A549 treated with GW870086 at 1 μM for 4 hours (cell line): ENCODE data around the gene NHERF1. TPM values are rescaled to one million over a fixed set of nuclear protein-coding genes. Genes with fewer than 3 reads are reported as not detected.

Experiments used
- total RNA-seq: library from RNA; stranded (reverse); fragments of 200-300 nt; extraction: Qiagen RNA extraction; gene quantifications from 5 replicates; pipeline ENCODE4 v1.2.3, GENCODE V29; 2022; ENCODE audit warnings: low read depth

NHERF1 gene
- 34.8 to 45.4 TPM (median 44.6 TPM) in 5 replicates for total RNA-seq

DNA sequence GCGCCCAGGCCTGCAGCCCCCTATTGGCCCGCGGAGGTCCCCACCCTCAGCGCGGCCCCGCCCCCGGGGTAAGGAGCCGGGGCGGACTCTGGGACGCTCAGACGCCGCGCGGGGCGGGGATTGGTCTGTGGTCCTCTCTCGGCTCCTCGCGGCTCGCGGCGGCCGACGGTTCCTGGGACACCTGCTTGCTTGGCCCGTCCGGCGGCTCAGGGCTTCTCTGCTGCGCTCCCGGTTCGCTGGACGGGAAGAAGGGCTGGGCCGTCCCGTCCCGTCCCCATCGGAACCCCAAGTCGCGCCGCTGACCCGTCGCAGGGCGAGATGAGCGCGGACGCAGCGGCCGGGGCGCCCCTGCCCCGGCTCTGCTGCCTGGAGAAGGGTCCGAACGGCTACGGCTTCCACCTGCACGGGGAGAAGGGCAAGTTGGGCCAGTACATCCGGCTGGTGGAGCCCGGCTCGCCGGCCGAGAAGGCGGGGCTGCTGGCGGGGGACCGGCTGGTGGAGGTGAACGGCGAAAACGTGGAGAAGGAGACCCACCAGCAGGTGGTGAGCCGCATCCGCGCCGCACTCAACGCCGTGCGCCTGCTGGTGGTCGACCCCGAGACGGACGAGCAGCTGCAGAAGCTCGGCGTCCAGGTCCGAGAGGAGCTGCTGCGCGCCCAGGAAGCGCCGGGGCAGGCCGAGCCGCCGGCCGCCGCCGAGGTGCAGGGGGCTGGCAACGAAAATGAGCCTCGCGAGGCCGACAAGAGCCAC is at the start of gene NHERF1:
NHERF1 (plus strand) TSS at position 100 of the 750 bp plus-strand sequence; CDS start at position 319, 219 bp downstream.

DNA sequence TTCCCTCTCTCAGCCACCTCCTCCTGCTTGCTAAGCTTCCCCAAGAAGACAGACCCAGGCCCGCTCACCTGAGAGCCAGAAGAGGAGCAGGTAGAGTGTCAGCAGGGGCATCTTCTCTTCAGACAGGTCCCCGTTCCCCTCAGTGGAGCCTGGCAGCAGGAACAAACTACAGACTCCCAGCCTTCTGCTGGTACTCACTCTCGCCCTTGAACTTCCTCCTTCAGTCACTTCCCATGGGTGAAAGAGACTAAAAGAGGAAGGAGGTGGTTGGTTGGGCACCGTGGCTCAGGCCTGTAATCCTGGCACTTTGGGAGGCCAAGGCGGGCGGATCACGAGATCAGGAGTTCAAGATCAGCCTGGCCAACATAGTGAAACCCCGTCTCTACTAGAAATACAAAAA is 35.7 kb upstream of the NHERF1 start, which contains the start of gene CD300LF:
CD300LF (minus strand) TSS at position 168 of the 400 bp plus-strand sequence; CDS start at position 111, 57 bp downstream.

DNA sequence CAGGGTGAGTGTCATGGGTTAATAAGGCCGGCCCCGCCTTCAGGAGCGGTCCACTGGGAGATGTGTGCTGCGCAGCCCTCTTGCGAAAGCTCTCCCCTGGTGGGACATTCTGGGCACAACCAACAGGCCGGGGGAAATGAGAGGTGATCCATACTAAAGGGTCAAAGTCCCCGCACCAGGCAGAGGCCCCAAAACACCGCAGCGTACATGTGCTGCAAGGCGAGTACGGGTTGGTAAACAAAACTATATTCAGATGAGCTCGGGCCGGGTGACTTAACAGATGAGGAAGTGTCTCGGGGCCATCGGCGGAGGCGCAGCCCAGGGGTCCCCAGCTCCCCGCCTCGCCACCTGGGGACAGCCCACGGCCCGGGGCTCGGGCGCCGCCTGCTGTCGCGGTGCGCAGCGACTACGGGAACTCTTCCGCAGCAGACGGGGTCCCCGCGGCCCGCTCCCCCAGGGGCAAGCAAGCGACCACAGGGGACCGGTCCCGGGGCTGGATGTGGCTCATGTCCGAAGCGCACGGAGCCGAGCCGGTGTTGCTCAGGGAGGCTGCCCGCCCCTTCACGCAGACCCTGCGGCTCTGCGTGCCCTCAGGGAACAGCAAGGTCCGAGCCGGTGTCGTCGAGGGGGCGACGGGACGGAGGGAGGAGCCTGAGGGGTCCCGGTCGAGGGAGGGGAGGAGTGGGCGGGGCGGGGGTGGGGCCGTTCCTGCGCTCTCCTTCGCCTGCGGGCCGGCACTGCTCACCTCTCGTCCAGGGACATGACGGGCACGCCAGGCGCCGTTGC is 11.7 kb upstream of the NHERF1 start, which contains the start of gene RAB37:
RAB37 (plus strand) TSS at position 744 of the 786 bp plus-strand sequence; CDS start at position 761, 17 bp downstream.

DNA sequence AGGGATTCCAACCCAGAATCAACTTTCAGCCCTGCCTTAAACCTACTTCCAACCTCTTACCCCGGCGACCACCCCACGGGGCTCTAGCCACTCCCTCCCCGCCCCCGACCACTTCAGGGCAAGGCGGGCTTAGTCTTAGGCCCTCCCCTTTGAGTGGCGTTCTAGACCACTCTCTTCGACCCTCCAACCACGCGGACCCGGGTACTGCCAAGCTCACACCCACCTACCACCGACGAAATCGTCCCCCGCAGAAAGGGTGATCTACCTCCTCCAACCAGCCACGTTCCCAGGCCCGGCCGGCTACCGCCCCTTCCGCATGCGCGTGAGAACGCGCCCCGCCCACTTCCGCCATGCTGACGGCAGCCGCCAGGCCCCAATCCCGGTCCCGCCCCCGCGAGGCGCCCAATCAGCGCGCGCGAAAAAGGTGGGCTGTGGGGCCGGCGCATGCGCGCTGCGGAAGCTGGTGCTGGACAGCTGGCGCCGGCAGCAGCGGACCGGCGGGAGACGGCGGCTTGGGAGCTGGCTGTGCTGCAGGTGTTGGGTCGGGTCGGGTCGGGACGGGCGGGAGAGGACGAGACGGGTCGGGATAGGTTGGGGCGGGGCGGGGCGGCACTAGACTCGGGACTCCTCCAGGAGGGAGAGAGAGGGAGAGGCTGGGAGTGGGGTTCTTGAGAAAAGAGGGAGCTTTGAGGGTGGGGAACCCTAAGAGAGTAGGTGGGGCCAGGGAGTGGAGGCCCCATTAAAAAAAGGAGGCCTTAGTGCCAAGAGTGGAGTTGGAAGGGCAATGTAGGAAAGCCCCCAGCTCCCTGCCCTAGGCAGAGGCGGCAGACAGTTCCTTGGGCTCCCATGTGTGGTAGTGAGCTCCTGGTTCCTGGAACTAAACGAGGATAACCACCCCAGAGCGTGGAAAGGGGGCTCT is 27.9 kb downstream of the NHERF1 start, which contains the start of gene NAT9:
NAT9 (minus strand) TSS at position 302 of the 919 bp plus-strand sequence. CDS start 647 bp downstream, outside the sequence.

Other genes with a start within 250 kb of the NHERF1 start
- 0.05 to 0.17 TPM (median 0.10 TPM) in 4 of 5 replicates, not detected in the other for gene CD300LB, start 217.2 kb upstream of the NHERF1 start, total RNA-seq
- 0.18 to 0.35 TPM (median 0.22 TPM) in 5 replicates for gene CD300C, start 202.5 kb upstream of the NHERF1 start, total RNA-seq
- gene CD300H, start 181.1 kb upstream of the NHERF1 start, total RNA-seq = 0.29 to 1.9 TPM (median 0.50 TPM) in 5 replicates
- not detected in 5 replicates for gene CD300LD, start 156.3 kb upstream of the NHERF1 start, total RNA-seq
- not detected in 5 replicates for gene CD300E, start 124.9 kb upstream of the NHERF1 start, total RNA-seq
- gene CD300LF, start 35.7 kb upstream of the NHERF1 start, total RNA-seq = not detected in 5 replicates
- 1.1 to 1.4 TPM (median 1.3 TPM) in 5 replicates for gene RAB37, start 11.4 kb upstream of the NHERF1 start, total RNA-seq
- 46.7 to 62.2 TPM (median 56.4 TPM) in 5 replicates for gene NAT9, start 27.7 kb downstream of the NHERF1 start, total RNA-seq
- 0.14 to 0.37 TPM (median 0.22 TPM) in 5 replicates for gene GRIN2C, start 111.3 kb downstream of the NHERF1 start, total RNA-seq
- 48.1 to 67.0 TPM (median 61.8 TPM) in 5 replicates for gene FDXR, start 124.4 kb downstream of the NHERF1 start, total RNA-seq
- gene FADS6, start 145.0 kb downstream of the NHERF1 start, total RNA-seq = 0.09 TPM in 1 of 5 replicates, not detected in the others
- gene USH1G, start 174.6 kb downstream of the NHERF1 start, total RNA-seq = 0.07 to 0.12 TPM (median 0.11 TPM) in 5 replicates
- 0.13 TPM in 1 of 5 replicates, not detected in the others for gene OTOP2, start 175.6 kb downstream of the NHERF1 start, total RNA-seq
- gene OTOP3, start 187.3 kb downstream of the NHERF1 start, total RNA-seq = not detected in 5 replicates
- gene HID1, start 224.1 kb downstream of the NHERF1 start, total RNA-seq = 13.8 to 19.2 TPM (median 17.5 TPM) in 5 replicates
- gene CDR2L, start 239.0 kb downstream of the NHERF1 start, total RNA-seq = 56.3 to 70.7 TPM (median 68.6 TPM) in 5 replicates